BE2C (cell line): ENCODE data around the gene CAPNS2.
A peak's percentile ranks its signal among the peaks of the same experiment; 100 is the strongest.

Source experiments
- DNase-seq: peaks from one replicate; pipeline ENCODE4 v3.0.0-alpha.2; 2020
- H3K27me3 ChIP-seq: fragments of 250-450 bp; sonication (Bioruptor Pico); 2 replicates; pipeline ENCODE4 v1.5.1; 2020; ENCODE audit warnings: mild to moderate bottlenecking
- H3K36me3 ChIP-seq: fragments of 250-450 bp; sonication (Bioruptor Pico); 2 replicates; pipeline ENCODE4 v1.5.1; 2020; ENCODE audit warnings: mild to moderate bottlenecking
- H3K4me1 ChIP-seq: fragments of 250-450 bp; sonication (Bioruptor Pico); 2 replicates; pipeline ENCODE4 v1.5.1; 2020
- H3K4me3 ChIP-seq: 2 replicates; pipeline ENCODE4 v1.5.1; 2011; ENCODE audit warnings: low read depth, low read length
- H3K9me3 ChIP-seq: fragments of 250-450 bp; sonication (Bioruptor Pico); 2 replicates; pipeline ENCODE4 v1.5.1; 2020
- CTCF ChIP-seq: IDR thresholded peaks from 2 replicates; pipeline ENCODE4 v1.5.1; 2012; ENCODE audit warnings: mild to moderate bottlenecking, low read depth, low read length

CAPNS2 gene

DNA sequence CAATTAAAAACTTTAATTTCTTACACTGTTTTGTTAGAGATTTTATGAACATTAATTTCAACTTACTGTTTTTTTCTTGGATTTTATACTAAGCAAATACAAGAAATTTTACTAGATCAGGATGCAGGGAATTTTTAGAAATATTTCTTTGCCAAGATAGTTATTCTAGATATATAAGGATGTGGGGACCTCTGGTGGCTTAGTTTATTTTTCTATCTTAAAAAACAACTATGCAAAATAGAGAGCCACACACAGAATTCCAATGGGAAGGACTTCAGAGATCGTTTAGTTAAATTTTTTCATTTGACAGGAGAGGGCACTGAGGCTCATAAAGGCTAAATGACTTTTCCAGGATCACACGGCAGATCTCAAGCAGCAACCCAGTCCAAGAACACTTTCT lies 23.0 kb upstream of the CAPNS2 start:
- peak; percentile 12 for DNase-seq
- no peaks in the 10 kb centered on the region for H3K27me3 ChIP-seq
- no peak overlapping the region for H3K4me3 ChIP-seq
- peaks cover 19% of the 10 kb centered on the region for H3K4me1 ChIP-seq
- H3K36me3 ChIP-seq = peaks cover 20% of the 10 kb centered on the region
- TF ChIP-seq CTCF = peak; percentile 34
- H3K9me3 ChIP-seq = no peaks in the 10 kb centered on the region

DNA sequence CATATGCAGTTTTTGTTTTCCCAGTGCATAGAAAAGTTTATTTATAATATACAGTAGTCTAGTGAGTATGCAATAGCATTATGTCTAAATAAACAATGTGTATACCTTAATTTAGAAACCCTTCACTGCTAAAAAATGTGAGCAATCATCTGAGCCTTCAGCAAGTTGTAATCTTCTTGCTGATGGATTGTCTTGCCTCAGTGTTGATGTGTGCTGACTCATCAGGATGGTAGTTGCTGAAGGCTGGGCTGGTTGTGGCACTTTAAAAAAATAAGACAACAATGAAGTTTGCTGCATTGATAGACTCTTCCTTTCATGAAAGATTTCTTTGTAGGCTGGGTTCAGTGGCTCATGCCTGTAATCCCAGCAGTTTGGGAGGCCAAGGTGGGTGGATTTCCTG lies 13.9 kb upstream of the CAPNS2 start:
- no peak for DNase-seq
- no peaks in the 10 kb centered on the region for H3K27me3 ChIP-seq
- H3K4me3 ChIP-seq = no peak overlapping the region
- peaks cover 65% of the 10 kb centered on the region for H3K36me3 ChIP-seq
- H3K9me3 ChIP-seq = no peaks in the 10 kb centered on the region
- H3K4me1 ChIP-seq = peaks cover 5% of the 10 kb centered on the region; the same call in 1 of the 2 replicates
- TF ChIP-seq CTCF = no peak

DNA sequence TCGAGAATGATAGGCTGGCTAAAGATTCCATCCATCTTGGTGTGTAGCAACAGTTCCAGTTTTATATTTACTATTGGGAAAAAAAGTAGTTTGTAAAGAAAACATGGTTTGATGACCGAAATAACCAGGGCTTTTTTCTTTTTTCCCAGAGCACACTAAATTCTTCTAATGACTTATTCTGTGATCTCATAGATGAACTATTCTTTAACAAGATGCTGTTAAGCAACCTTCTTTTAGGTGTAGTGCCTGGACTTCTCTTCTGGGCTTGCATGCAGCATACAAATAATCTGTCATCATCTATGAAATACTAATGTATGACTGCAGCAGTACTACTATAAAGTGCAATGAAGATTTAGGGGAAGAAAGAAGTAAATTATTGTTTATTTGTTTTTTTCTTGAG lies 11.0 kb upstream of the CAPNS2 start:
- Histone ChIP-seq H3K4me1 (peaks cover 31% of the 10 kb centered on the region), H3K27me3 (no peaks in the 10 kb centered on the region), H3K36me3 (peaks cover 58% of the 10 kb centered on the region), H3K4me3 (no peak overlapping the region), H3K9me3 (no peaks in the 10 kb centered on the region)
- TF ChIP-seq CTCF = no peak
- DNase-seq = no peak

DNA sequence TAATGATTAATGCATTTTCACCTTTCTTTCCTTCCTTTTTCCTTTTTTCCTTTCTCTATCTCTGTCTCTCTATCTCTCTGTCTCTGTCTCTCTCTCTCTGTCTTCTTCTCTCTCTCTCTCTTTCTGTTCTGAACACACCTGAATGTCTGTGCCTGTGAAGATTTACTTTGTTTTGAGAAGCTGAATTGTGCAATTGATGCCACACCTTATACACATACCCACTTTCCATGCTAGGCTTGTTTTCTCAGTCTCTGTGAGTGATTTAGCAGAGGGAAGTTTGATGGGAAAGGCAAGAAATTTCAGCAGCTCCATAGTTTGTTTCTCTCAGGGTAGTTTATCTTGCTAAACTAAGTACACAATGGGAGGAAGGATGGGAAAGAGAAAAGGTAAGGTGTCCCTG lies 9.3 kb upstream of the CAPNS2 start:
- no peak for TF ChIP-seq CTCF
- H3K4me1 ChIP-seq = peaks cover 42% of the 10 kb centered on the region
- H3K36me3 ChIP-seq = peaks cover 49% of the 10 kb centered on the region
- no peaks in the 10 kb centered on the region for H3K27me3 ChIP-seq
- no peak for DNase-seq
- no peaks in the 10 kb centered on the region for H3K9me3 ChIP-seq
- no peak overlapping the region for H3K4me3 ChIP-seq

- Histone ChIP-seq H3K4me1 (peaks cover 58% of the 10 kb centered on the region), H3K9me3 (no peaks in the 10 kb centered on the region), H3K36me3 (peaks cover 42% of the 10 kb centered on the region), H3K27me3 (no peaks in the 10 kb centered on the region), H3K4me3 (no peak overlapping the region)
- TF ChIP-seq CTCF = no peak
- DNase-seq = no peak
Observed at GRCh38 chr16:55559233-55559632, 7.3 kb upstream of the CAPNS2 start.

GRCh38 chr16:55559933-55560516 lies 6.5 kb upstream of the CAPNS2 start:
- Histone ChIP-seq H3K36me3 (peaks cover 38% of the 10 kb centered on the region), H3K9me3 (no peaks in the 10 kb centered on the region), H3K4me3 (no peak overlapping the region), H3K4me1 (peaks cover 58% of the 10 kb centered on the region), H3K27me3 (no peaks in the 10 kb centered on the region)
- TF ChIP-seq CTCF = no peak
- peak; percentile 28 for DNase-seq
